ENCODE results near the gene FAM200C. TPM values are rescaled to one million over a fixed set of nuclear protein-coding genes. Genes with fewer than 3 reads are reported as not detected.

Gene FAM200C
- total and polyA plus RNA-seq, 8 donors: 0.79 to 3.7 (median 2.1) TPM

GRCh38 chr5:160421625-160422258 lies 21.9 kb upstream of the FAM200C start, which contains the start of gene PTTG1:
Gene PTTG1 (plus strand): TSS chr5:160421855. CDS start chr5:160422313, 458 bp downstream.
- Histone ChIP-seq H3K27ac (peak within 1 kb of the TSS in 1 of 4 donors; percentile 48), H3K27me3 (no peaks in the 10 kb centered on the region), H3K36me3 (no peaks in the 10 kb centered on the region), H3K4me1 (peaks cover 6 to 24% (median 9%) of the 10 kb centered on the region in 3 donors), H3K9me3 (no peaks in the 10 kb centered on the region), H3K4me3 (peak within 1 kb of the TSS; percentile 31 to 54 (median 44))
- ATAC-seq (peak; percentile 79 to 91 (median 88)), DNase-seq (peak; percentile 91 to 97 (median 94)), FAIRE-seq (peak; percentile 97)
- intact Hi-C loops (cut with DNase I): no loop called here
- 1 to 2% methylated on average over 34 to 39 of the region's 39 CpGs for WGBS, 2 donors
- no peak for TF ChIP-seq CTCF (IDR thresholded peaks at IDR 0.05)

GRCh38 chr5:160420331-160420610 lies 20.4 kb upstream of the FAM200C start:
- H3K4me1 ChIP-seq: peaks cover 6 to 24% (median 9%) of the 10 kb centered on the region in 3 donors
- intact Hi-C loops (cut with DNase I): no loop called here
- no peak overlapping the region for H3K4me3 ChIP-seq
- ATAC-seq (no peak), FAIRE-seq (no peak), DNase-seq (no peak)
- H3K27me3 ChIP-seq: no peaks in the 10 kb centered on the region
- no peaks in the 10 kb centered on the region for H3K36me3 ChIP-seq
- no peak for TF ChIP-seq CTCF (IDR thresholded peaks at IDR 0.05)
- H3K27ac ChIP-seq: no peak overlapping the region
- no peaks in the 10 kb centered on the region for H3K9me3 ChIP-seq

DNA sequence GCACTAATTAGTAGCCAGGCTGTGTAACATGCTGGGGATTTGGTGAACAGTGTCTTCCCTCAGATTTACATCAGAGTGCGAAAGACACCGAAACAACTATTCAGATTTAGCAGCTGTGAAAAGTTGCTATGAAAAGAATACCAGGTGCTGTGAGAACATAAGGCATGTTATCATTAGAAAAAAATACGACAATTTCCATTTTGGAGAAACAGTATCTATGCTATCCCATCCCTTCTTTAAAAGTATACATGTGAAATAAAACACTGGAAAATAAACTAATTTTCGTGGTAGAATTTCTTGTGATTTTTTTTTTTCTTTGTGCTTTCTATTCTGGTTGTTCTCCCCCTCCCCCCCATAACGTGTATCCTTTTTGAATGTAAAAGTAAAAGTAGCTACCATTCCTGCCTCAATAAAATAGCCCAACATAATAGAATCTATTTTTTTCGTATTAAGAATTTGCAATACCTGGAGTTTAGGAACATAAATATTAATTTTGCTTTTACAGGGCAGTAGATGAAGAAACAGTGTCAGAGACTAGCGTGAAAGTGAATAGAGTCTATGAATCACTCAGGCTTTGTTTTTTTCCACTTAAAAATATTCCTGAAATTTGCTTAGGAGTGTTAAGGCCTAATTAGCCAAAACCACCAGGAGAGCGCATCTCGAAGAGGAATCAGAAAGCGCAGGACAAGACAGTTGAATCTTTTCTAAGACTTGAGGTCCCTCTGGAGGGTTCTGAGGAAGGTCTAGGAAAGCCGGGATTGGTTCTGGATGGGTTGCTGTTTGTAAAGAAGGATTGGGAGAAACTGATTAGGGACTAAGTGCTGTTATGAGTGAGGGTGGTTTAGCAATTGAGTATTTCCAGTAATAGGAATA lies 19.8 kb upstream of the FAM200C start:
- Histone ChIP-seq H3K27me3 (no peaks in the 10 kb centered on the region), H3K36me3 (peaks cover 0 to under 1% (median 0%) of the 10 kb centered on the region in 3 donors), H3K4me3 (peak overlapping the region; percentile 59 to 88 (median 68)), H3K27ac (peak overlapping the region; percentile 72 to 93 (median 86)), H3K9me3 (no peaks in the 10 kb centered on the region), H3K4me1 (peaks cover 6 to 24% (median 9%) of the 10 kb centered on the region in 3 donors)
- 39 to 41% methylated on average over 11 of the region's 11 CpGs for WGBS, 2 donors
- TF ChIP-seq CTCF (IDR thresholded peaks at IDR 0.05): no peak
- ATAC-seq: no peak
- peak; percentile 51 for FAIRE-seq
- intact Hi-C loops (cut with DNase I): no loop called here
- DNase-seq: no peak

GRCh38 chr5:160418561-160419457 lies 19.0 kb upstream of the FAM200C start, which contains the start of gene SLU7:
Gene SLU7 (minus strand): TSS chr5:160419081. CDS start chr5:160415294, 3,787 bp downstream.
- H3K27ac ChIP-seq: peak within 1 kb of the TSS; percentile 72 to 93 (median 86)
- FAIRE-seq: peak; percentile 70
- H3K4me1 ChIP-seq: peaks cover 6 to 24% (median 9%) of the 10 kb centered on the region in 3 donors

More at GRCh38 chr5:160418561-160419457, 19.0 kb upstream of the FAM200C start, which contains the start of gene SLU7:
- Histone ChIP-seq H3K27me3 (no peaks in the 10 kb centered on the region), H3K4me3 (peak within 1 kb of the TSS; percentile 59 to 88 (median 68)), H3K9me3 (no peaks in the 10 kb centered on the region), H3K36me3 (peaks cover 0 to 10% (median 0%) of the 10 kb centered on the region in 3 donors)
- ATAC-seq (peak; percentile 88 to 95 (median 94)), DNase-seq (peak; percentile 93 to 96 (median 94))
- intact Hi-C loops (cut with DNase I): no loop called here
- 1% methylated on average over 48 of the region's 48 CpGs for WGBS, 2 donors
- no peak for TF ChIP-seq CTCF (IDR thresholded peaks at IDR 0.05)
